H9 (cell line): ENCODE measurements around the gene MED27. TPM values are rescaled to one million over a fixed set of nuclear protein-coding genes. Genes with fewer than 3 reads are reported as not detected.

Experiments
- DNase-seq: peaks from one replicate; pipeline ENCODE4 v3.0.0-alpha.2; 2017
- H2AFZ ChIP-seq: one replicate; pipeline ENCODE4 v1.6.1; 2013; ENCODE audit warnings: mild to moderate bottlenecking, low read length, control low read depth, moderate library complexity
- H2AK5ac ChIP-seq: 2 replicates; pipeline ENCODE4 v1.6.1; 2013; ENCODE audit warnings: low read length, control low read depth, mixed read lengths; ENCODE audit not compliant: insufficient read length
- H2BK120ac ChIP-seq: one replicate; pipeline ENCODE4 v1.6.1; 2013; ENCODE audit warnings: low read depth, mild to moderate bottlenecking, low read length, control low read depth, inconsistent platforms; ENCODE audit not compliant: poor library complexity, severe bottlenecking
- H2BK12ac ChIP-seq: 2 replicates; pipeline ENCODE4 v1.6.1; 2013; ENCODE audit warnings: low read length, control low read depth, mixed read lengths, low read depth; ENCODE audit not compliant: insufficient read length
- H2BK15ac ChIP-seq: 2 replicates; pipeline ENCODE4 v1.6.1; 2013; ENCODE audit warnings: low read depth, low read length, control low read depth
- H2BK20ac ChIP-seq: one replicate; pipeline ENCODE4 v1.6.1; 2013; ENCODE audit warnings: low read depth, mild to moderate bottlenecking, low read length, control low read depth, inconsistent platforms; ENCODE audit not compliant: poor library complexity, severe bottlenecking
- H2BK5ac ChIP-seq: 2 replicates; pipeline ENCODE4 v1.6.1; 2013; ENCODE audit warnings: low read length, control low read depth, mixed read lengths; ENCODE audit not compliant: insufficient read length
- H3K14ac ChIP-seq: 2 replicates; pipeline ENCODE4 v1.6.1; 2013; ENCODE audit warnings: low read length, control low read depth; ENCODE audit not compliant: insufficient read depth
- H3K18ac ChIP-seq: 2 replicates; pipeline ENCODE4 v1.6.1; 2013; ENCODE audit warnings: low read depth, mild to moderate bottlenecking, mixed read lengths, low read length, control low read depth; ENCODE audit not compliant: insufficient read length
- H3K23ac ChIP-seq: 2 replicates; pipeline ENCODE4 v1.6.1; 2013; ENCODE audit warnings: low read length, control low read depth, mixed read lengths, low read depth; ENCODE audit not compliant: insufficient read length
- H3K23me2 ChIP-seq: 2 replicates; pipeline ENCODE4 v1.6.1; 2013; ENCODE audit warnings: low read depth, mild to moderate bottlenecking, mixed read lengths, low read length, control low read depth; ENCODE audit not compliant: insufficient read length, poor library complexity, severe bottlenecking
- H3K27ac ChIP-seq: 2 replicates; pipeline ENCODE4 v1.5.1; 2013; ENCODE audit warnings: low read length, control low read depth, mixed read lengths, low read depth; ENCODE audit not compliant: insufficient read length
- H3K27me3 ChIP-seq: 2 replicates; pipeline ENCODE4 v1.6.1; 2013; ENCODE audit warnings: low read length, control low read depth, inconsistent platforms; ENCODE audit not compliant: insufficient read depth
- H3K4ac ChIP-seq: 2 replicates; pipeline ENCODE4 v1.6.1; 2013; ENCODE audit warnings: low read depth, mild to moderate bottlenecking, control low read depth, inconsistent platforms, low read length, moderate library complexity
- H3K4me1 ChIP-seq: 2 replicates; pipeline ENCODE4 v1.6.1; 2013; ENCODE audit warnings: low read length, control low read depth, inconsistent platforms; ENCODE audit not compliant: insufficient read depth
- H3K4me2 ChIP-seq: 2 replicates; pipeline ENCODE4 v1.6.1; 2013; ENCODE audit warnings: low read length, control low read depth, mixed read lengths; ENCODE audit not compliant: insufficient read length, insufficient read depth
- H3K56ac ChIP-seq: 2 replicates; pipeline ENCODE4 v1.6.1; 2013; ENCODE audit warnings: low read depth, mild to moderate bottlenecking, mixed read lengths, low read length, control low read depth; ENCODE audit not compliant: insufficient read length
- H3K79me1 ChIP-seq: 2 replicates; pipeline ENCODE4 v1.6.1; 2013; ENCODE audit warnings: low read depth, mild to moderate bottlenecking, moderate library complexity, low read length, control low read depth, inconsistent platforms; ENCODE audit not compliant: insufficient read depth, poor library complexity, severe bottlenecking
- H3K79me2 ChIP-seq: 2 replicates; pipeline ENCODE4 v1.6.1; 2013; ENCODE audit warnings: low read length, control low read depth, inconsistent platforms; ENCODE audit not compliant: insufficient read depth
- H3K9ac ChIP-seq: 2 replicates; pipeline ENCODE4 v1.6.1; 2013; ENCODE audit warnings: low read length, control low read depth, mixed read lengths; ENCODE audit not compliant: insufficient read length; ENCODE audit errors: extremely low read depth
- H3K9me3 ChIP-seq: one replicate; pipeline ENCODE4 v1.6.1; 2013; ENCODE audit warnings: low read depth, low read length, inconsistent platforms; ENCODE audit not compliant: control insufficient read depth
- H3T11ph ChIP-seq: one replicate; pipeline ENCODE4 v1.6.1; 2013; ENCODE audit warnings: mild to moderate bottlenecking, low read length, control low read depth, inconsistent platforms
- H4K20me1 ChIP-seq: one replicate; pipeline ENCODE4 v1.6.1; 2013; ENCODE audit not compliant: control insufficient read depth, insufficient read length, insufficient read depth
- H4K5ac ChIP-seq: 2 replicates; pipeline ENCODE4 v1.6.1; 2013; ENCODE audit warnings: low read depth, mild to moderate bottlenecking, mixed read lengths, low read length, control low read depth; ENCODE audit not compliant: insufficient read length
- H4K8ac ChIP-seq: replicated peaks from 2 replicates; pipeline ENCODE4 v1.6.1; 2013; ENCODE audit warnings: low read length, control low read depth, mixed read lengths, low read depth; ENCODE audit not compliant: insufficient read length
- H4K91ac ChIP-seq: 2 replicates; pipeline ENCODE4 v1.6.1; 2013; ENCODE audit warnings: low read depth, mild to moderate bottlenecking, moderate library complexity, mixed read lengths, low read length, control low read depth; ENCODE audit not compliant: insufficient read length
- H3K27ac Mint-ChIP-seq, 3 experiments: 2 replicates in 2 of 3; 3 replicates in 1 of 3; pipeline ENCODE4 v1.8.0; 2020 to 2021; ENCODE audit warnings: mixed read lengths in 3 of 3, mild to moderate bottlenecking in 1 of 3, moderate library complexity in 1 of 3
- H3K27me3 Mint-ChIP-seq: 2 replicates; pipeline ENCODE4 v1.8.0; 2021; ENCODE audit warnings: low read depth, mild to moderate bottlenecking, moderate library complexity, mixed read lengths
- H3K36me3 Mint-ChIP-seq, 3 experiments: 2 replicates in 2 of 3; 3 replicates in 1 of 3; pipeline ENCODE4 v1.8.0; 2020 to 2021; ENCODE audit warnings: low read depth in 3 of 3, mixed read lengths in 3 of 3; ENCODE audit not compliant: insufficient read depth in 1 of 3
- H3K4me1 Mint-ChIP-seq, 2 experiments: 2 replicates each; pipeline ENCODE4 v1.8.0; 2020; ENCODE audit warnings: mixed read lengths in 2 of 2
- H3K4me3 Mint-ChIP-seq, 2 experiments: 2 replicates in 1 of 2; 3 replicates in 1 of 2; pipeline ENCODE4 v1.8.0; 2020 to 2021; ENCODE audit warnings: mild to moderate bottlenecking in 2 of 2, mixed read lengths in 2 of 2, moderate library complexity in 1 of 2
- H3K9me3 Mint-ChIP-seq, 2 experiments: 2 replicates in 1 of 2; 3 replicates in 1 of 2; pipeline ENCODE4 v1.8.0; 2020; ENCODE audit warnings: mild to moderate bottlenecking in 2 of 2, mixed read lengths in 2 of 2, moderate library complexity in 1 of 2
- WGBS: extraction: QIAGEN DNeasy Blood & Tissue Kit; methylation state at CpG from one replicate; pipeline ENCODE4 v1.1.7; 2013; ENCODE audit warnings: missing lambda C conversion rate, low lambda C conversion rate, mixed read lengths; ENCODE audit not compliant: insufficient read length; ENCODE audit errors: extremely low coverage; 5-methylcytosine and 5-hydroxymethylcytosine counted together
- total RNA-seq: library from RNA; stranded (reverse); gene quantifications from 2 replicates; pipeline ENCODE4 v1.2.1, GENCODE V29; 2021
- TF ChIP-seq, protein P1 (sequence below): fragments of 200-600 bp; sonication (generic); conservative IDR thresholded peaks from 3 replicates; pipeline ENCODE4 v1.8.0; 2021; ENCODE audit warnings: antibody characterized with exemption, mild to moderate bottlenecking

MED27 gene
- total RNA-seq, 1 experiment from 2014 or later = 33.5 TPM

DNA sequence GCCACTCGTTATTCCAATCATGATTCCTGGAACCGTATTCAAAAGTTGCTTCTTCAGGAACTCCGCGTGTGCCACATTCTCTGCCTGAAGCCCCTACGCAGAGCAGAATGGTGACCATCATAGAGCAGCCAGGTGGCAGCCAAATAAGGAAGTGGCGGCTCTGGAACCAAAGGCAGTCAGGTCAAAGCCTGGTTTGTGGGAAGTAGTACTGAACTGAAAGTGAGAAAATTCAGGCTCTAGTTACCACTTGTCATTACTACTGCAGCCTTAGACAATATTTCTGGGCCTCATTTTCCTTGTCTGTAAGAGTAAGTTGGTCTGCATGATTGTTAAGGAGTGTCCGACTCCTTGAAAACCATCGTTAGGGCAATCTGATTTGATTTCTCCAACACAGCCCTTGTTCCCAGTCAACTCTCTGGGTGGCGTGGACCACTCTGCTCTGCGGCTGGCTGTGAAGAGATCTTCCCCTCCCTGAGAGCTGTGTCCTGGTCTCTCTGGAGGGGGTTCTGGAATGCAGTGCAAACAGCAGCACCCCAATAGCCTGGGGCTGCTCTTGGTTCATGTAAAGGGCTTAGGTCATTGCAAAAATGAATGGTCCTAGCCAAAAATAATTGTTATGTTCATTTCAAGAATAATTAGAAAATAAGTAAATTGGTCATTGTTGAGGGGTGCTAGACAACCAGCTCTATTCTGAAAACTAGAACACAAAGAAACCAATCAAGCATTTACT is 102.4 kb downstream of the MED27 start:
- Histone ChIP-seq H4K8ac (no peak overlapping the region), H3K4me2 (no peak overlapping the region), H4K91ac (no peak overlapping the region), H4K5ac (no peak overlapping the region), H3K18ac (no peak overlapping the region), H2BK15ac (no peak overlapping the region), H3K27me3 (no peaks in the 10 kb centered on the region), H3K9ac (no peak overlapping the region), H3K56ac (no peak overlapping the region), H3K27ac (no peak overlapping the region), H3K23me2 (no peaks in the 10 kb centered on the region), H2BK5ac (no peak overlapping the region), H3T11ph (no peak overlapping the region), H2BK120ac (no peak overlapping the region), H3K79me1 (no peaks in the 10 kb centered on the region), H3K4me1 (no peaks in the 10 kb centered on the region), H3K79me2 (no peaks in the 10 kb centered on the region), H2AFZ (no peak overlapping the region), H3K9me3 (no peaks in the 10 kb centered on the region), H3K4ac (no peak overlapping the region), H2BK12ac (no peak overlapping the region), H4K20me1 (no peaks in the 10 kb centered on the region), H2BK20ac (no peak overlapping the region), H3K14ac (no peak overlapping the region; the same call in 1 of the 2 replicates), H2AK5ac (no peak overlapping the region), H3K23ac (no peak overlapping the region)
- H3K4me3 Mint-ChIP-seq = no peak overlapping the region
- H3K4me1 Mint-ChIP-seq = peaks cover 0 to 3% of the 10 kb centered on the region in 2 experiments; a peak in 2 of 4 replicates
- TF ChIP-seq, protein P1, sequence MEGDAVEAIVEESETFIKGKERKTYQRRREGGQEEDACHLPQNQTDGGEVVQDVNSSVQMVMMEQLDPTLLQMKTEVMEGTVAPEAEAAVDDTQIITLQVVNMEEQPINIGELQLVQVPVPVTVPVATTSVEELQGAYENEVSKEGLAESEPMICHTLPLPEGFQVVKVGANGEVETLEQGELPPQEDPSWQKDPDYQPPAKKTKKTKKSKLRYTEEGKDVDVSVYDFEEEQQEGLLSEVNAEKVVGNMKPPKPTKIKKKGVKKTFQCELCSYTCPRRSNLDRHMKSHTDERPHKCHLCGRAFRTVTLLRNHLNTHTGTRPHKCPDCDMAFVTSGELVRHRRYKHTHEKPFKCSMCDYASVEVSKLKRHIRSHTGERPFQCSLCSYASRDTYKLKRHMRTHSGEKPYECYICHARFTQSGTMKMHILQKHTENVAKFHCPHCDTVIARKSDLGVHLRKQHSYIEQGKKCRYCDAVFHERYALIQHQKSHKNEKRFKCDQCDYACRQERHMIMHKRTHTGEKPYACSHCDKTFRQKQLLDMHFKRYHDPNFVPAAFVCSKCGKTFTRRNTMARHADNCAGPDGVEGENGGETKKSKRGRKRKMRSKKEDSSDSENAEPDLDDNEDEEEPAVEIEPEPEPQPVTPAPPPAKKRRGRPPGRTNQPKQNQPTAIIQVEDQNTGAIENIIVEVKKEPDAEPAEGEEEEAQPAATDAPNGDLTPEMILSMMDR = no peak
- no CpG with 5 or more reads among the region's 10 CpGs for WGBS
- H3K27me3 Mint-ChIP-seq = no peaks in the 10 kb centered on the region
- H3K36me3 Mint-ChIP-seq = 0 out of 7 replicates have a peak, but pooled peaks cover 0 to 2% (median 0%) of the 10 kb centered on the region in 3 experiments
- H3K27ac Mint-ChIP-seq = no peak overlapping the region; a peak in 1 of 7 replicates
- DNase-seq = no peak
- no peaks in the 10 kb centered on the region for H3K9me3 Mint-ChIP-seq
